GM19025 (cell line): ENCODE measurements around the gene GSN.

Source experiments
- ATAC-seq: cut with Tn5 transposase; IDR thresholded peaks from one replicate; pipeline ENCODE4 v1.9.1; 2021; ENCODE audit warnings: mild to moderate bottlenecking, low read depth, moderate library complexity; ENCODE audit not compliant: unreplicated experiment

The GSN gene

DNA sequence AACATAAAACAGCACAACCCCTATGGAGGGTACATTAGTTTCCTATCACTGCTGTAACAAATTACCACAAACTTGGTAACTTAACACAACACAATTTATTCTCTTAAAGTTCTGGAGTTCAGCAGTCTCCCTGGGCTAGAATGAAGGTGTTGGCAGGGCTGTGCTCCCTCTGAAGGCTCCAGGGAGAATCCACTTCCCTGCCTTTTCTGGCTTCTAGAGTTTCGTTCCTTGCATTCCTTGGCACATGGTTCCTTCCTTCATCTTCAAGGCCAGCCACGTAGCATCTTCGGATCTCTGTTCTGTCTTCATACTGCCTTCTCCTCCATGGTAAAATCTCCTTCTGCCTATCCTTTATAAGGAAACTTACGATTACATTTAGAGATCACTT, 25.0 kb upstream of the GSN start:
- ATAC-seq: no peak

DNA sequence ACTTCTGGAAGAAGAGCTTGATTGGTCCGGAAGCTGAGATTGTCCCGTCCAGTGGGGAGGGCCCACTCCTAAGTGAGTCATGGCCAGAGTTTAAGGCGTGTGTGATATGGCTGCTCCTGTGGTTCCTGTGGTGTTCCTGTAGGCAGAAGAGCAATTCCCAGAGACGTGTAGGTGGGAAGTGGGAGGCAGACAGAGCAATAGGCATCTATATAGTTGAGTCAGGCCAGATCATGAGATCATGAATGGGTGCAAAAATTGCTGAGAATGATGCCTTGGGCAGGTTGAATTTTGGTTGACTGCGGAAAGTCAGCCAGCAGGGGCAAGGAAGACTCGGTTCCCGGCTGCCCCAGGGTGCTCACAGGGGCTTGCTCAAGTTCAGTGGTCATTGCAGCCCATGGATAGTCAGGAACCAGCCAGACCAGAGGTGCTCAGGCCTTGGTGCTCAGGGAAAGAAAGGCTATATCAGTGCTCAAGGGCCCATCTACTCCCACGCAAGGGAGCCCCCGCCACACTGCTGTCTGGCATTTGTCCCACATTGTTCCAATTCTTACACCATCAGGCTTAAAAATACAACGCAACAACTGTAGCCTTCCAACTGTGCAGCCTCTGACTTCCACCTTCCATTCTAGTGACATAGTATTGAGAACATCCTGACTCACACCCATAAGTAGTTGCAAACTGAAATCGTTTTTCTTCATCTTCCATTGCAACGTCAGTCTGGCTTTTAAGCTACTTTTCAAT, 21.0 kb upstream of the GSN start:
- ATAC-seq: no peak

DNA sequence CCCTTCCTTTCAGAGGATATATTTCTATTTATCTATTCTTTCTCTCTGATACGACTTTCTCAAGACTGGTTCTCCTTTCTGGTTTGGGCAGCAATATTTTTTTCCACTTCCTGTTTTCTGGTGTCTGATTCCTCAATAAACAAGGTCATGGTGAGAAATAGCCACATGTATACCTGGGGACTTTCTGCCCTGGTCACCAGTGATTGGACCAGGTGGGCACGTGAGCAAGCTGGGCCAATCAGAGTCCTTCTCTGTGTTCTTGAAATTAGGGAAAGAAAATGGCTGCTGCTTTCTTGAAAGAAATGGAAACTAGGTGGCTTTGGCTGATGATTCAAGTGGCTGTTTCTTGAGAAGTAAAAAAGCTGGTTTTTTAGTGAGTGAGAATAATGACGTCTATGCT, 18.4 kb upstream of the GSN start:
- no peak for ATAC-seq

DNA sequence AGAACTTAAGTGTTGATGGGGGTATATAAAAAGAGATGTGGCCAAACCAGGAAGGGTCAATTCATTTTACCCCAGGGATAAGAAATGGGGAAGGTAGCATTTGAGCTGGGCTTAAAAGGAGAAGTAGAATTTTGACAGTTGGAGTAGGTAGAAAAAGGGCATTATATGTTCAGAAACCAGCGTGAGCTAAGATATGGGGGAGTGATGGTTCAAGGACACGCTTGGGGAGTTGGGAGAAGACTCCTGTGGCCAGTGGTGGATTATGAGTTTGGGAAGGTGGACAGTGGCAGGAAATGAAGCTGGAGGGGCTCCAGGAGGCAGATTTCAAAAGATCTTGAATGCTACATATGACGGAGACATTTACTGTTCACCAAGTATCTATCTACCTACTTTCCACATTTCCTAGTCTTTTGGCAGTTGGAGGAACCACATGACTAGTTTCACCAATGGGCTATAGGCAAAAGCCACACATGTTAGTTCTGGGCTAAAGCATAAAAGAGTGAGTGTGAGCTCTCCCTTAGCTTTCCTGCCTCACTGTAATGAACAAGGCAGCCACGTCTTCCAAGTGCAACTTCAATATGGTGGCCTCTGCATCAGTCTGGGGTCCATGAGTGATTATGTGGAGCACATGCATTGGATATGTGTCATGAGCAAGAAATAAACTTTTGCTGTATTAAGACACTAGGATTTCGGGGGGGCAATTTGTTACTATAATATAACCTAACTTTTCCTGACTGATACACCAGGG, 15.7 kb upstream of the GSN start:
- no peak for ATAC-seq

DNA sequence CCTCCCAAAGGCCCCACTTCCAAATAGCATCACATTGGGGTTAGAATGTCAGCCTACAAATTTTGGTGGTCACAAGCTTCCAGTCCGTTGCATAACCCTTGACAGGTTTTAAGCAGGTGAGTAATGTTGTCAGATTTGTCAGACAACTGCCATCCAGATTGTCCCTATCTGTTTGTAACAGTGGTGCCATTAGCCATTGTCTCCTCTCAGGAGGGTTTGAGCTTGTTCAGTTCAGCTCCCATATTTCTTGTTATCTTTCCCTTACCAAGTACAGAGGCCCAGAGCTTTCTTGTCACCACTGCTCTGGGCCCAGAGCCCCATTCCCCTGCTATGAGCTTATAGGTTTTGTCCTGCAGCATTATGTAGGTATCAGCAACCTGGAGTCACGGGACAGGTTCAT, 14.8 kb upstream of the GSN start:
- no peak for ATAC-seq

DNA sequence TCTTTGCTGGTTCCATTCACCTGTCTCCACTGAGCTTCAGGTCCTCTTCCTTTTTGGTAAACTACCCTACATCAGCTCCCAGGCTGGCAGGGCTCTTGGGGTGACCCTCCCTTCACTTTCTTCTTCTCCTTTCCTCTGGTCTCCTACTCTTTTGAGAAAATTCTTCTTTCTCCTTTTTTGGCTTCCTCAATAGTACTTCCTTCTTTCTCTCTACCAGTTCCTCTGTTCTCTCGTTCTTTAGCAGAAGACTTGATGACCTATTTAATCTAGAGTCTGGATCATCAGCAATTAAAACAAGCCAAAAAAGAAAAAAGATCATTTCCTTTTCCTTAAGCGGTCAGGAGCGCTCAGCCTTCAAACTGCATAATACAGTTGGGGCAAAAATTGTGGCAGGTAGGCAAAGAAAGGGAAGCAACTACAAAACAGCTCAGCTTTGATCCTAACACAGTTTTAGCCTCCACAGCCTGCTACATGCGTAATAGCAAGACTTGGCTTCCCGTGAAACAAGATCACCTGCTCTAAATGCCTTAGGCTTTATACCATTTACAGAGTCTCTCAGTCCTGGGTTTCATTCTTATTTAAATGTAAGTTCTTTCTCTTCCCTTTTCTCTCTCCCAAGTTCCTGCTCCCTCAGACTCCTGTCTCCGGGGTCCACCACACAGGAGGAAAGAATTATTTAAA, 14.0 kb upstream of the GSN start:
- no peak for ATAC-seq

DNA sequence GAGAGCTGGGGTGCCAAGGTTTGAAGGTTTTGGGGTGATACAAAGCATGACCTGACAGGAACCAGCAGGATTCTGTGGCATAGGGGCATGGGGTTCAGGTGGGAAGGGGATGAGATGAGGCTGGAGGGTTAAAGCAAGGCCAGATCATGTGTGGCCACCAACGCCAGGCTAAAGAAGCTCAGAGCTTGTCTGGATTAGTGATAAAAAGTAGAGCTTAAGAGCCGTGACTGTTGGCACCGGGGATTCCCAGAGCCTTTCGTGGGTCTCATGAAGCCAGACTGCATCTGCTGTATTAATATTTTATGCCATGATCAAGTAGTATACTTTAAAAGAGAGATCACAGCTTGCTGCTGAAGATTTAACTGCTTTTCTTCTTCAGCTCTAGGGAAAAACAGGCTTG, 8.5 kb upstream of the GSN start:
- ATAC-seq: no peak

DNA sequence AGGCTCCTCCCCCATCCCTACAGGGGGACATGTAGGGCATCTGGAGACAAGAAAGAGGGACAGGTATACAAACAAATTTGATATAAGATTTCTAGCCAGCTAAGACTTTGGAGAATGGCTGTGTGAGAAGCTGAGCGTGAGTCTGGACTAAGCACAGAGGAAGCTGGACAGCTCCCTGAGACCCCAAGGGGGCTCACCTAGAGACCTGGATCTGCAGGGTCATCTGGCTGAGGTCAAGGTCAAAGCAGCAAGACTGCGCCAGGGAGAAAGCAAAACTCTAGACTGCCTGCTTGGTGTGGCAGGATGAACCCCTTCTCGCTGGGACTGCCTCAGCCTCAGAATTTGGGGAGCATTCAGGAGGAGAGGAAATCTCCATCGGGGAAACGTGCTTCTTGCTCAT, 8.0 kb upstream of the GSN start:
- no peak for ATAC-seq

DNA sequence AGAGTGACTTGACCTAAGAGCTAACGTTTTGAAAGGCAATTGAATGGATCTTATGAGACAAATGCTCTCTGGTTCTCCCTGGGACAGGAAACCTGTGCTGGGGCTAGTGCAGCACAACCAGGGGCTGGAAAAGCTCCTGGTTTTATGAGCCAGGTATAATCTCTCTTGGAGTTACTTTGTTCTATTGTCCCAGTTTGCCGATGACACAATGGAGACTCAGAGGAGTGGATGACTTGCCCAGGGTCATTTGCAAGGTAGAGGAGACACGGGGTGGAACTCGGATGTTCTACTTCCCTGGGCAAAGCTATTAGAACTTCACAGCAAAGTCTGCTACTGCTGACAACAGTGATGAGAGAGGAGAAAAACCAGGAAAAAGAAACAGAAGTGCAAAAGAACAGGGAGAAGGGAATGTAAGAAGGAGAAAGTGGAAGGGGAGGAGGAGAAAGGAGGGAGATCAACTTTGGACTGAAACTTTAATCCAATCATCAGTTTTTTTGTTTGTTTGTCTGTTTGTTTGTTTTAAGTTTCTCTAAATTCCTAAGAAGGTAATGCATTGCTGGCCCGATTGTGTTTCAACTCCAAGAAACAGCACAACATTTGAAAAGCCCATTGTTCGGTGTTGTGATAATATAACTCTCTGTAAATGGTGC, 7.4 kb upstream of the GSN start:
- no peak for ATAC-seq

DNA sequence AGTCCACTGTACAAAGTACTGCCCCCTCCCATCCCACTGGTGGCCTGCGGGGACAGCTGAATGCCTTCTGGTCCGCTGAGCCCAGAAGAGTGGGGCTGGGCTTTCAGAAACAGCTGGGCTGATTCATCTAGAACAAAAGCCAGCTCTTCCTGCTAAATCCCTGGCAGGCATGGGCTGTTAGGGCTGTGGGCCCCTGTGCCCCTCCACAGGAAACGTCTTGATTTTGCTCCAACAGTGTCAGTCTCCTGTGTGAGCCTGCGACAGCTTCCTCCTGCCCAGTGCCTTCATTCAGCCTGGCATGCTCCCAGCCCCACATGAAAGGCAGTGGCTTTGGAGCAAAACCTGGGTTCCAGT, 6.9 kb upstream of the GSN start:
- no peak for ATAC-seq

DNA sequence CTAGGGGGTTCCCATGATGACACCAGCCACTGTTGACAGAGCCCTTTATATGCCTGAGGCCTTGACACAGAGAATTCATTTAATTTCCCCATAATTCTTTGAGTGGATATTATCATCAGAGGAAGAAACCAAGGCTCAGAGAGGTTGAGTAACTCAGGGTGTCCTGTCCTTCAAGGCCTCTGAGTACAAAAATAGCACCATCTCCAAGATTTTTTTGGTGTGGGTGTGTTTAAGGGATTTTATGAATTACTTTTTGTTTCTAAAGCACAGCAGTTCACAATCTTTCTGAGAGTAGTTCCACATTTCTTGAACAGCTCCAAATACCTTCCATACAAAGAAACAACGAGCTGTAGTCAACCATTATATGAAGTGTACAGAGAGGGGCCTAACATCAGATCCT, 6.2 kb upstream of the GSN start:
- no peak for ATAC-seq

DNA sequence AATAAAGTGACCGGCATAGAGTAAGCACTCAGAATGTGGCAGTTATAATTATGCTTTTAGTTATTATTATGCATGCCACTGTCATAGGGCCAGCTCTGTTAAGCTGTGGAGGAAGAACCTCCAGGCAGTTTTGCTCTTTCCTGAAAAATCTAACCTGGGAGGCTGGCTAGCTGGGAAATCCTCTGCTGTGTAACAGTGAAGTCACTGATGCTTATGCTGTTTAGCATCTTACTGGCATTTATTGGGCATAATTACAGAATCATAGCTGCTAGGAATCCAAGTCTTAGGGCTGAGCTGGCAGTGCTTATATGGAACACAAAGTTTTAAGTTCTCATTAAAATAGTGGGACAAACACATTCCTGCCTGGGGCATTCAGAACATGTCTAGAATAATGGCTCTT, 5.5 kb upstream of the GSN start:
- no peak for ATAC-seq

DNA sequence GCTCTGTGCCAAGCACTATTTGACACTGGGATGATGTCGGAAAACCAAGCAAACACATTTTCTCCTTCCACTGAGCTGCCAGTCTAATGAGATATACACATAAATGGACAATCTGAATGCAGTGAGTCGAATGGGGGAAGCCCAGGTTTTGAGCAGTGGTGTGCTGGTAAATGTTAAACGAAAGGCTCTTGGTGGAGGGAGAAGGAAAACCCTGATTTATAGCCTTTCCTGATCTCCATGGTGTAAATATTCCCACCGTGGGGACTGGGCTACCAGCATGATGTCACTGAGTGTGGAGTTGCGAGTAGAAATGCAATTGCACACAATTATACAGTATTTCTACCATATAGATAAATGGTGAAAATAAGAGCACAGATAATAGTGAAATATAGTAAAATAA, 5.0 kb upstream of the GSN start:
- ATAC-seq: no peak

DNA sequence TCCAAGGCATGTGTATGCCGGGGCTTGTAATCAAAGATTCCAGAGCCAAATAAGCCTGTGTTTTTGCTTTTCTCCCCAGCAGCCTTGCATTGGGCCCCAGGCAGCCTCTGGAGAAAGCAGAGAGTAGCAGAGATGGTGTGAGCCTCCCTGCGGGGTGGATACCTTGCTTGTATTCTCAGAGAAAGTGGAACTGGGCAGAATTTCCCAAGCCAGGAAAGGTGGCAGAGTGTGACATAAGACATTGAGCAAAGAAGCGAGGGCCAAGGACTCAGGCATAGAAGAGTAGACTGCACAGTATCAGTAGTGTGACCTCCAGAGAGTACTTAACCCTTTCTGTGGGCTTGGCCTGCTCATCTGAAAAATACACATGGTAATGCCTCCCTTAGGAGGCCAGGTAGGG, 1.6 kb upstream of the GSN start:
- ATAC-seq: no peak

DNA sequence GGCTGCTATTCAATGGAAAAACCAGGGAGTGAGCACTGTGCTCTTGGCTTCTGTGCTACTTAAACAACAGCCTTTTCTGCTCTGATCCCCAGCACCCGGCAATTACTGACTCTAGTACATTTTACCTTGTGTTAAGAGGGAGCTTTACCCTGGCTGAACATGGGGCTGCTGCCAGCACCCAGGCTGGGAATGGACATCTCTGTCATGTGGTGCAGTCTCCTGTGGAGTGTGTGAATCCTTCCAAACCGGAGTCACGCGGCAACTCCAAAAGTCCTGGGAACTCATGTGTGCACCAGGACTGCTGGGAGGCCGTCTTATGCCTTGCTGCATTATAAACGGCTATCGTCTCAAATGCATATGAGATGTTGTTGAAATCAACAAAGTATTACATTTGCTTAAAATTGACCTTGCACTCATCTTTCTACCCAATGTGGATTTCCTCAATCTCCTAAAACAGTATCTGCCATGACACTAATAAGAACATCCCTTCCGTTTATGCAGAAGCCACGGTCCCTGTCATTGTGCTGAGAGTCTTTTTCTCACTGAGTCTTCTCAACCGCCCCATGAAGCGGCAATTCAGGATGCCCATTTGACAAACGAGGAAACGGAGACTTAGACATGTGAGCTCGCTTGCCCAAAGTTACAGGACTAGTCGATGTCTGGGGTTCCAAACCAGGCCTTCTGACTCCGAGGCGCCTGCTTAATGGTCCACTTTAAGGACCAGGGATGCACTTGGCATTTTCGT, 884 bp upstream of the GSN start:
- no peak for ATAC-seq

DNA sequence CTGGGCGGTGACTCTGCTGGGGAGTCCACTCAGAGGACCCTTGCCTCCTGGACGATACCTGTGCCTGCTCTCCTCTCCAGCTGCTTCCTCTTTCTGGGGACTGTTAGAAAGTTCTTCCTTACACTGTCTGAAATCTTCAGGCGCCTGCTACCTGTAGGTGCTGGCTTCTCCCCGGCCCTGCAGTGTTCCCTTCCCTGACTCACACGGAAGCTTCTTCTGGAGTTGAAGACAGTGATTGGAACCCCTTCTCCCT, 562 bp downstream of the GSN start:
- ATAC-seq: no peak

DNA sequence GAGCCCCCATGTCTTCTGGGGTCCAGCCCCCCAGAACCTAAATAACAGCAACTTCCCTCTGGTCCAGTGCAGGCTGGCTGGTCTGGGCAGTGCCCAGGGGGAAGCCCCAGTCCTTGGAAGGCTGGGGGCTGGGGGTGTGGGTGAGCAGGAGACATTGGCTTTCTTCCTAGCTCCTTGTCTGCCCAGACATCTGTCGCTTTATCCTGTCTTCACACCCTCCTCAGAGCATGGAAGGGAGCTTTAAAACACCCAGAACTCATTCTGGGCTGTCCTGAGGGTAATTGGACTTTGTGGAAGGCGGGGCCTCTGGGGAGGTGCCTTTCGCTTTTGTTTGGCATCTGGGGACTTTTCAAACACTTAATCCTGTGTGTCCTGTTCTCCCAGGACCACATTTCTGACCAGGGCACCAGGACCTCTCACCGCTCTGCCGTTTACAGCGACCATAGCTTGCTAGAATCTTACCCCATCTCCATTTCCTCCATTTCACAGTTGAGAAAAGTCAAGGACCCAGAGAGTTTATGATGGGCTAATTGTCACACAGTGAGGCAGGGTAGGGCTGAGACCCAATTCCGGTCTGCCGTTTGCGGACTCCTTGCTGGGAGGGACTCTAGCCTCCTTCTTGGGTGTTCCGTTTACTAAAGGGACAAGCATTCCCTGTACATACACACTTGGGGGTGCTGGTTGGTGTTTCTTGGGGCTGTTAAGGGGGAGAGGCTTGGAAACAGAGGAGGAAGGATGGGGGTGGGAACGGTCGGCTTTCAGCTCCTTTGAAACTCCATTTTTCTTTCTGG, 1.1 kb downstream of the GSN start:
- no peak for ATAC-seq

DNA sequence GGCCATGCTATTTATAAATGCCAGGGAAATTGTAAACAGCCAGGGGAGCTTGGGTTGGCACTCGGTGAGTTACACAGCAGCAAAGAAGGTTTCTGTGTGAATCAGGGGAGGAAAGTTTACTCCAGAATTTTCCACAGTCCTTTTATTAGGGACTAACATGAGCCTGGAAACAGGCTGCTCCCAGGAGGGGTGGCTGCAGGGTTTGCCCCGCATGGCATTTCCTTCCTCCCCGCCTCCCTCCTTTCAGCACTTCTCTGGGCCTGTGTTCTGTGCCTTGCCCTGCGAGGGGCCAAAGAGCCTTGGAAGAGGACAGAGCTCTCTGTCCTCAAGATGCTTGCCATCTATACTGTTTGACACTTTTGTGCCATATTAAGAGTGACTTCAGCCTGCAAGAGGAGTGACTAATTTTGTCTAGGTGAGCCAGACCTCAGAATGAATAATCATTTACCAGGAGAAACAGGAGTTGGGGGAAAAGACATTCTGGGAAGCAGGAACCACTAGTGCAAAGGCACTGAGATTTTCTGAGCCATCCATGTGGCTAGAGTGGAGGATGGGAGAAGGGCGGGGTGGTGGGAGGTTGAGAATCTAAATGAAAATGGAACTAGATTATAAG, 1.8 kb downstream of the GSN start:
- ATAC-seq: no peak

DNA sequence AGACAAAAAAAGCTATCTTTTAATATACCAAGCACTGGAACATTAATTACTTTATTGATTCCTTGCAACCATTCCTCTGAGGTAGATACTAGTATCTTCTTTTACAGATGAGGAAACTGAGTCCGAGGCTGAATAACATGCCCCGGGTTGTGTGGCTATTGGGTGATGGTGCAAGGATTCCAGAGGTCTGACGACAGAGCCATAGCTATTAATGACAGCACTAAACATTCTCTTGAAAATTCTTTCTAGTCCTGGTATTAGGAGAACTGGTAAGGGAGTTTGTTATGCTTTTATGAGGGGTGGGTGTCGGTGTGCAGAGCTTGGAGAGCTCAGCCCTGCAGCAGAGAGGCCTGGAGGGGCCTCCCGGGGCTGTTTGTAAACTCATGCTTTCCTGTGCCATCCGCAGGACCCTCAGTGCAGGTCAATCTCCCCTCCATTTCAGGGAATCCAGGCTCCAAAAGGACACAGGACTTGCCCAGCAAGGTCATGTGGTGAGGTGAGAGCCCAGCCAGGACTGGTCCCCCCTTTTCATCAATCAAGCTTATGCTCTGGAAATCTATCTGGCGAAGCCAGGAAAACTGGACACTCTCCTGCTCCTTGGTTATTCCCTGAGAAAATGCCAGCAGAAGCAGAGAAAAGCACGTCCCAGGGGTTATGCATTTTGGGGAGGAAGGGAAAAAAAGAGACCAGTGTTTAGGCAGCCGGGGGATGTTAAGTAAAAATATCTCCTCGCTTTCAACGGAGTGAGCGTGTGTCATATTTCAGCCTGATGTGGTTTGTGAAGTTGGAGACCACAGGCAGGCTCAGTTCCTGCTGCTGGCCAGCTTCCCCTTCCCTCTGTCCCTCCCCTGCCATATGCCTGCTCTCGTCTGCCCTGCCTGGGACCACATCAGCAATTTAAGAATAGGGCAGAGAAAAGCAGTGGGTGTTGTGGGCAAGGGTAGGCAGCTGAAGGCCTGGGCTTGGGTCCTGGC, 3.7 kb downstream of the GSN start:
- no peak for ATAC-seq
